Stimulated activated CD8-positive, alpha-beta memory T cell treated with anti-CD3 and anti-CD28 coated beads, Interleukin-7, amount 100 ng/mL, for 48 hours (primary cell): ENCODE results near the gene XYLT2.
"Not testable (repeated sequence)": the region's sequence is repeated elsewhere in the genome, so short reads cannot be mapped to it uniquely, and the experiment has no call there.

Experiments used
- DNase-seq, 2 donors: peaks; one replicate each; pipeline ENCODE4 v3.0.0-alpha.2; 2020; ENCODE audit warnings: low read depth in 1 of 2; ENCODE audit errors: extremely low read depth in 1 of 2

The XYLT2 gene

DNA sequence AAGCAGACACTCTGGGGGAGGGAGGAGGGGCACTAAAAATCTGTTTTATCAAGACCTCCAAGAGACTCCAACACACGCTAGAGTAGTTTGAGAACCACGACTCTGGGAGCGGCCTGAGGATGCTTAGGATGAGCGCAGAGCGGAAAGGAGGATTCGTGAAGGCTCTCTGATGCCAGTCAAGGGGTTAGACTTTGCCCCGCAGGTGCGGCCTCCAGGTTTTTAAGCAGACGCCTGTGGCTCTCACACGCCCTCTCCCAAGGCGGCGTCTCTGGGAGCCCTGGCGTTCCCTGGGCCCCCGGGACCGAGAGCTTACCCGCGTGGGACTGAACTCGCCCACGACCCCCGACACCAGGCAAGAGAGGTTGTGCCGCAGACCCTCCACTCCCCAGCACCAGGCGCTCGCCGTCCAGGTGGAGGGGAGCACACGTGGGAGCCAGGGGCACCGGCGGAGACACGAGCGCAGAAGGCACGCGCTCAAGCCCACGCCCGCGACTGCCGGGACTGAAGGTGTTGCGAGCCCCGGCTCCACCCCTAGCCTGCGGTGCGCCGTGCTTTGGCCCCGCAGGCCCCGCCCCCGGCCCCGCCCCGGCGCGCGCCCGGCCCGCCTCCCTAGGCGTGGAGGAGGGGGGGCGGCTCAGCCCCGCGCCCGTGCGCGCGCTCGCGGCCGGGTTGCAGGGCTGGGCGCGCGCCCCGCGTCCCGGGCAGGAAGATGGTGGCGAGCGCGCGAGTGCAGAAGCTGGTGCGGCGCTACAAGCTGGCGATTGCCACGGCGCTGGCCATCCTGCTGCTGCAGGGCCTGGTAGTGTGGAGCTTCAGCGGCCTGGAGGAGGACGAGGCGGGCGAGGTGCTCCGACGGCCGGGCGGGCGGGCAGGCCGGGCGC lies at the start of gene XYLT2:
XYLT2 (plus strand) TSS at position 695 of the 881 bp plus-strand sequence; CDS start at position 710, 15 bp downstream.
- peak; percentile 79 to 81 for DNase-seq

DNA sequence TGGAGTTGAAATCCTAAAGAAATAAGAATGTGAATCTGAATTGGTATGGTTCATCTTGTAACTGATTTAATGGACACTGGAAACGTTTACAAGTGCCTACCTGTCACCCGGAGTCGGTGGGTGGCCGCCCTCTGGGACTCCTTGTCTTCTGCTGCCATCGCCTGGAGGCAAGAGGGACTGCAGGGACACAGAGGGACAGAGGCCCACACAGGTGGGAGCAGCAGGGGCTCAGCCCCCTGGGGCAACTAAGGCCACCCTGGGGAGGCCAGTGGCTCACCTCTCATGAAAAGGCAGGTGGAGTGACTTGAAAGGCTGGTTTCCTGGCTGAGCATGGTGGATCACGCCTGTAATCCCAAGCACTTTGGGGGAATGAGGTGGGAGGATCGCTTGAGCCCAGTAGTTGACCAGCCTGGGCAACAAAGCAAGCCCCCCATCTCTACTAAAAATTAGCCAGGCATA lies 48.5 kb upstream of the XYLT2 start:
- DNase-seq = peak; percentile 47 to 69

DNA sequence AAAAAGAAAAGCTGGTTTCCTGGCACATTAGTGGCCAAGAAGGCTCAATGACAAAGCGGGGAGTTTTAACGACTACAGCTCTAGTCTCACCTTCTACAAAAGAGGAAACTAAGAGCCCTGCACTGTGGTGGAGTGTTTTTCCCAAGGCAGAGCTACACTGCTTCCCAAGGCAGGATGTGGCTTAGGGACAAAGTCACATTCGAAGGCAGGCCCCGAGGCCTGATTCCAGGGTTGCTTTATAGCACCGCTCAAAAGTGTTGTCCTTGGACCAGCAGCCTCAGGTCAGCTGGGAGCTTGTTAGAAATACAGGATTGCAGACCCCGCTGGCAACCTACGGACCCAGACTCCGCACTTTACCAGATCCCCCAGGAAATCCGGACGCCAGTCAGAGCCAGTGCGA lies 47.9 kb upstream of the XYLT2 start:
- no peak for DNase-seq

DNA sequence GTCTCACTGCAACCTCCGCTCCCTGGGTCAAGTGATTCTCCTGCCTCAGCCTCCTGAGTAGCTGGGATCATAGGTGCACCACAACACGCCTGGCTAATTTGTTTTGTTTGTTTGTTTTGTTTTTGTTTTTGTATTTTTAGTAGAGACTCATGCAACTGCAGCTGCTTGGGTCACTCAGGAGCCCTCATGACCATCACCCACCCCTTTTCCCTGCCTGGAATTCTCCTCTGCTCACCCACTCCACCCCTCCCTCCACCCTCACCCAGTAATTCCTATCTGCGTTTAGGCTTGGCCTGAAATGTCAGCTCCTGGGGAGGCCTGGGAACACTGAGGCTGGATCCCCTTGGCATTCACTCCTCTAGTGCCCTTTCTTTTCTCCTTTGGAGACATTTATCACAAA lies 46.1 kb upstream of the XYLT2 start:
- no peak for DNase-seq

DNA sequence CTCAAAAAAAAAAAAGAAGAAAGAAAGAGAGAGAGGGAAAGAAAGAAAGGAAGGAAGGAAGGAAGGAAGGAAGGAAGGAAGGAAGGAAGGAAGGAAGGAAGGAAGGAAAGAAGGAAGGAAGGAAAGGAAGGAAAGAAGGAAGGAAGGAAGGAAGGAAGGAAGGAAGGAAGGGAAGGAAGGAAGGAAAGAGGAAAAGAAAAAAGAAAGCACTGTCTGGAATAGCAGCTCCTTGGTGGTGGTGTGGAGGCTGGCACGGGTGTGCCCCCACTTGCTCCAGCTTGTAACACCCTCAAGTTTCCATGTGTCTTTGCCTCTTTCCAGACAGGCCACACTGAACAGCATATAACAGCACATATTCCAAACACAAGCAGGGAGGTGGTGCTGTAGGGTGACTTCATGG lies 45.1 kb upstream of the XYLT2 start:
- DNase-seq = not testable (repeated sequence)

DNA sequence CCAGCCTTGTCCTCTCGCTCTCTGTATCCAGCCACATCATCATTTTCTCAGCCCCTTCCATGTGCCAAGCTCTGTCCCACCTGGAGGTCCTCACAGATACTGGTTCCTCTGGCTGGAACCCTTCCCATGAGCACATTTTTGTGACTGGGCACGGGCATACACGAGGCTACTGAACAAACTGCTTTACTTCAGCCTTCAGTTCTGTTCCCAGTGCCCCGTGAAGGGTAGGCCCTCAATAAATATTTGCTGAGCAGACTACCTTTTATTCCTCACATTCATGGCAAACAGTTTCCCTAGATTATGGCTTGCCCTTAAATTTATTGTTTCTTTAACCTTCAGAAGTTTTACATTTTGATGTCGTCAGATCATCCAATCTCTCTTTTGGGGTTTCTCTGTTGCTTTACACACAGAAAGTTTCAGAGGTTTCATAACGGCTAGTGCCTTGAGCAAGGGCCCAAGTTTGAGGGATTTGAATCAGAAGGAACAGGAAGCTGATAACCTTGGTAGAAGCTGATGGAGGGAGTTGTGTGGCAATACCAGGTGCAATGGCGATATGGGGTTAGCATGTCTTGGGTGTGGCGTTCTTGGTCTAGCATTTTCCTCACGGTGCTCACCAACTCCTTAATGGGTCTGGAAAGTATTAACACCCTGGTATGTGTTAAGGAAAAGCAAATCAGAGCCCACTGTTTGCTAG lies 43.9 kb upstream of the XYLT2 start:
- no peak for DNase-seq

DNA sequence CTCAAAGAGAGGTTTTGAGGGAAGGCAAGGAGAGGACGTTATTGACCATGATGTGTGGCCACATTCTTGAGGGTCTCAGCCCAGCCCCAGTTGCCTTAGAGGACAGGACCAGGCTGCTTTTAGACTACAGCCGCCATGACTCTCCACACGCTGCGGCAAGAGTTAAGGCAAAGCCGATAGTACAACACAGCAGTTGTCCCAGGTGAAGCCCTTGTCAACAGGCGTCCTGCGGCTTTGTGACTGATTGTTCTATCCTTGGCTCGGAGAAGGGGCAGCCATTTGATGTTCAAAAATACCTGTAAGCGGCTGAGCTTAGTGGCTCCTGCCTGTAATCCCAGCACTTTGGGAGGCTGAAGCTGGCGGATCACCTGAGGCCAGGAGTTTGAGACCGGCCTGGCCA lies 42.9 kb upstream of the XYLT2 start:
- DNase-seq = no peak

DNA sequence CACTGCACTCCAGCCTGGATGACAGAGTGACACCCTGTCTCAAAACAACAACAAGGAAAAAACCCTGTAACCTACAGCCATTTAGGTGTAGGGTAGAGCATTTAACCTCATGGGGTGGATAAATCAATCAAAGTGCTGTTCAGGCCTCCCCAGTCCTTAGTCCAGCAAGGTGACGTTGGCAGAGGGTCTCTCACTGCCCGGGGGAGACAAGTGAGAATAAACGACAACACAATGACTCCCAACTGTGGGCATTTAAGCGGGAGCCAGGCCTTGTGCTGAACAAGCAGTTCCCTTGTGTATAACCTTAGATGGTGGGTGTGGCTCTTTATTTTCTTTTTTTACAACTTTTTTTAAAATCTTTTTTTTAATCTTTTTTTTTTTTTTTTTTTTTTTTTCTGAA lies 42.3 kb upstream of the XYLT2 start:
- no peak for DNase-seq

DNA sequence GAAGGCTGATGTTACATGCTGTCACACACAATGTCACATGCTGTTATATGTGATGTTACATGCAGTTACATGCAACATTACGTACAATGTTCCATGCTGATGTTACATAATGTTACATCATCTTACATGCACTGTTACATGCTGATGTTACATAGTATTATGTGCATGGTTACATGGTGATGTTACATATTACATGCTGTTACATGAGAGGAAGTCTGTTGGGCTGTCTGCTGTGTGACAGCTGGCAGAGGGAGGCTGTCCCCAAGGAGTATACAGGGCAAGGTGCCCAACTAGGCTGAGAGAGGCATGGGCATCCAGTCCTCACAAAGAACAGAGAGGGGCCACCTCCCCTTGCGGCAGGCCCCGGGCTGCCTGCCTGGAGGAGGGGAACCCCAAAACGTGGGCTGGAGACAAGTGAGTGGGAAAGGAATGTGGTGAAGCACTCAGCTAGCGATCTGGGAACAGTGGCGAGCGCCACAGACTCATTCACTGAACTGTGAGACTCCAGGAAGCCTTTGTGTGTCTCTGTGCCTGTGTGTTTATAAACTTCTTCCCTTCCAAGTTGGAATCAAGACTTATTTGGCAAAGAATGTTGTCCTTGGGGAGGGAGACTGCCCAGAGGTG lies 41.0 kb upstream of the XYLT2 start:
- no peak for DNase-seq

DNA sequence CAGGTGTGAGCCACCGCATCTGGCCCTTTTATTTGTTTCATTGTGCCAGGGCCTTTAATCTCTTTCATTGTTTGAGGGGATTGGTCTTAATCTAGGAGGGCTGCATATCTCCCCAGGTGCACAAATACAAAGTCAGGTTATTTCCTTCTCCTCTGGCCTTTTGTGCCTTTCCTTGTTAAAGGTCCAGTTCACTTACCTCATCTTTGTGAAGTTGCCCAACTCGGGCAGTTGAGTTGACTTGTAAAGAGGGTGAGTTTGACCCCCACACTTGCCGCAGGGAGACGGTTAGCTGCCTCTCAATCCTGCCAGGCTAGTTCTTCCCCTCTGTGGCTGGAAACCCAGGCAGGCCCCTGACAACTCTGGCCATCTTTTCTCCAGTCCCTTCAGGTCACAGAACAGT lies 38.3 kb upstream of the XYLT2 start:
- DNase-seq = no peak

DNA sequence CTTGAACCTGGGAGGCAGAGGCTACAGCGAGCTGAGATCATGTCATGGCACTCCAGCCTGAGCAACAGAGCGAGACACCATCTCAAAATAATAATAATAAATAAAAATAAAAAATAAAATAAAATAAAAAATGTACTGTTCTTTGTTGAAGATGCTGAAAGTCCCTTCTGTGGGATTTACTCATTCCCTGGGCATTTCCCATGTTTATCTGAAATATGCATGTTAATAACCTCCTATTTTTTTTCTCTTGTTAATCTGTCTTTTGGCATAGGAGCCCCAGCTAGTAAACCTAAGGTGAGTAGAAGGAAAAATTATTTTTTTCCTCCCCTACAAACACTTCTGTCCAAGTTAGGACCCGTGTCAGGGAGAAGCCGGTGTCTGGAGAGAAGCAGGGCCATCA lies 37.3 kb upstream of the XYLT2 start:
- no peak for DNase-seq

DNA sequence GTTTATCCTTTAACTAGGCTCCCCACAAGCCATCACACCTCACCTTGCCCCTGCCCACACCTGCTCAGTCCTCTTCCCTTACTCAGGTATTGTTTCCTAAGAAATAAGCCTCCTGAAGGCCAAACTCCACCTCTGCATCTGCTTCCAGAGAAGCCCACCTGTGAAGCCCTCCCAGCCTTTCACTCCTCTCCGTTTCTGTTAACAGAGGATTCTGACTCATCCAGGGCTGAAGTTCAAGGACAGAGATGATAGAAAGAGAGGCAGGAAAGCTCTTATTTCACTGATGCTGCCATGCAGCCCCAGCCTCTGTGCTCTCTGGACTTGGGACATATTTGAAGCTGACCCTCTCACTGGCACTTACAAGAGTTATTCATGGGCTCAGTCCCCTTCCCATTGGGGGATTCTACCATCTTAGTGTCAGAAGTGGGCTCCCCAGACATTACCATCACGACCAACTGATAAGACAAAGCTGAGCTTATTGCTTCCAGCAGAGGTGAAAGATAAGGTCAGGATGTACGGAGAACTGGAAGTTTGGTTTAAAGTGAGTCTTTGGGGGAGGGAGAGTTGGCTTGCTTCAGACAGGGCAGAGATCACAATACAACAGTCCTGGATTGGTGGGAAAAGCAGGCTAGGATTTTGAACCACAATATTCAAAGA lies 35.3 kb upstream of the XYLT2 start:
- no peak for DNase-seq

DNA sequence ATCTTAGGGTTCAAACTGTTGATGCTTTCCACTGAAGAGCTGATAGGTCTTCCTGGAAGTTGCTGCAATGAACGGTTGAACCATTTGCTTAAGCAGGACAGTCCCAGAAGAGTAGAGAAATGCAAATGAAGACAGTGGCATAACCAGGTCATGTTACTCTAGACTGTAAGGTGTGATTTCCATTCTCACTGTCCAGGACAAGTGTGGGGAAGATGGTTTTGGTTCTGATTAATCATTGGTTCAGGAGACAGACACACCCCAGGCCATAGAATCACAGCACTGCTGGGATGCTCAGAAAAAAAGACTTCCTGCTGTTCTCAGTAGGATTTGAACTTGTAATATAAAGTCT lies 34.8 kb upstream of the XYLT2 start:
- DNase-seq = no peak

DNA sequence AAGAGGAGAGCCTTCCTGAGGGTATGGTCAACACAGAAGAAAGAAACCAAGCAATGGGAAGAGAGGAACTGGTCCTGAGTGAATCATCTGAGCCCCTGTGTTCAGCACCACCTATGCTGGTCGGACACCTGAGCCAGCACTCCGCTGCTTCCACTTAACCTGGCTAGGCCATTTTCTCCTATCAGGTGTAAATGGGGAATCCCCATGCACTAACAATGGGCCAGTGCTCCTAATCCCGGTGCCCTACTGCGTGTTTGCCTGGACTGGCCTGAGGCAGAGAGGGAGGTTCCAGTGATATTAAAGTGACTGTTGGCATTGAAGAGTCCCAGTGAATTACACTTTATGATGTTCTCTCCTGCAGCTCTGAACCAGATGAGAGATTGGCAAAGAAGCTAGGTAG lies 34.4 kb upstream of the XYLT2 start:
- no peak for DNase-seq

DNA sequence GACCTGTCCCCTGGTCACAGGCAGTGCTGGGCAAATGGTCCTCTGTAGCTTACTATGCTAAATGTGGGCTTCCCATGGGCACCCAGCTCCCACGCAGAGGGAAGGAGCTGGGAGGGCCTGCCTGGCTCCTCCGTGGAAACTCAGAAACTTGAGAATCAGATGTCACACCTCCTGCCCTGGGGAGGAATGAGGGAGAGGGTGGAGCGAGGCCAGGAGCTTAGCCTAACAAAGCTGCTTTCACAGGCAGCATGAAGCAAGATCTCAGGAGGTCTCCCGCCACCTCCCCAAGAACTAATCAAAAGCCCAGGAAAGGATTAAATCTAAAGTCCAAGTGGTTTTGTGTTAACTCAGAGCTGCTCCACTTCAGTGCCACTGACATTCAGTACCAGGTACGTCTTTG lies 33.6 kb upstream of the XYLT2 start:
- no peak for DNase-seq

DNA sequence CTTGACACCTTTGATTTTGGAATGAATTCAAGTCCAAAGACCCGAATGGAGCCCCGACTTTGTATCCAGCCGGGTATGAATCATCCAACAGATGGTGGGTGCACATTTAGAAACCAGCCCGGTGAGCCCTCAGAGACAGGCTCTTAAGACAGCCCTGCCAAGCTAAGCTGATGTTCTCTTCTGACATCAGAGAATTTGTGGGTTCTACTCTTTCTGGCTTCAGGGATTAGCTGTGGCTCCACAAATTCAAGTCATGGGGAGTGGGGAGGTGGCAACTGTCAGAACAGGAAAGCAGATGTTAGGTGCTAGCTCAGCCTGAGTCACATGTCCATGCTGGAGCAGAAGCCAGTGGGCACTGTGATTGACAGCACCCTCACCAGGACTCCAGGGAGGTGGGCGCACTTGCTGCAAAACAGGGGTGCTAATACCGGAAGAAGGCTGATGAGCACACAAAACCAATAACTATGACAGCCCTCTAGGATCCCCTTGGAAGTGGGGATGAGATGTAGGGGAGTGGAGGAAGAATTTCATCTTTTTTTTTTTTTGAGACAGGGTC lies 31.4 kb upstream of the XYLT2 start:
- no peak for DNase-seq

DNA sequence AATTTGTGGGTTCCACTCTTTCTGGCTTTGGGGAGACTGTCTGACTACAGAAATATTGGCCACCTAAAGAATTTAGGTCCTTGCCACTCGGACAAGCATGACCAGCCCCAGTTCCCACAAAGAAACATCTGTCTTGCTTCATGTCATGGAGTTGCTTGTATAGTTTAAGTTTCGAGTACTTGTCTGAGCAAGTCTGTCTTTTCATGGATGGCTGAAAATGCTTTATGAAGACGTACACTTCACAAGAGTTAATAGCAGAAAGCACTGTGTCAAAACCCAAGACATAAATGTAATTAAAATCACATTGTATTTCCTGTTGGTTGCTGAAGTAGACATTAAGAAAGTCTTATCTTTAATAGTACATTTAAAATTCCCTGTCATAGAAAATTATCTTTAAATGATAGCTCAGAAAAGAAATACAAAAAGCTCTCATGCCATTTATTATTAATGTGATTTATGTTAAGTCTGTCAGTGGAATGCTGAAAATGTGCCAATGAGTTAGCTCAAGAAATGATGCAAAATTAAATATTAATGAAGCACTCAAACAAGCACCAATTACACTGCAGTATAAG lies 29.8 kb upstream of the XYLT2 start:
- no peak for DNase-seq

DNA sequence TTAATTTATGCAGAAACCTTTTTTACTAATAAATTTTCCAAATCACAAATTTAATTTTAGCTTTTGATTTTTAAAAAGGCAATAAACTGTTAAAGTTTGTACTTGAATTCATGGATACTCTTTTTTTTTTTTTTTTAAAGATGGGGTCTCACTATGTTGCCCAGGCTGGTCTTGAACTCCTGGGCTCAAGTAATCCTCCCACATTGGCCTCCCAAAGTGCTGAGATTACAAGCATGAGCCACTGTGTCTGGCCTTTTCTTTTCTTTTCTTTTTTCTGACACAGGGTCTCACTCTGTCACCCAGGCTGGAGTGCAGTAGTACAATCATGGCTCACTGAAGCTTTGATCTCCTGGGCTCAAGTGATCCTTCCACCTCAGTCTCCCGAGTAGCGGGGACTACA lies 29.3 kb upstream of the XYLT2 start:
- not testable (repeated sequence) for DNase-seq

DNA sequence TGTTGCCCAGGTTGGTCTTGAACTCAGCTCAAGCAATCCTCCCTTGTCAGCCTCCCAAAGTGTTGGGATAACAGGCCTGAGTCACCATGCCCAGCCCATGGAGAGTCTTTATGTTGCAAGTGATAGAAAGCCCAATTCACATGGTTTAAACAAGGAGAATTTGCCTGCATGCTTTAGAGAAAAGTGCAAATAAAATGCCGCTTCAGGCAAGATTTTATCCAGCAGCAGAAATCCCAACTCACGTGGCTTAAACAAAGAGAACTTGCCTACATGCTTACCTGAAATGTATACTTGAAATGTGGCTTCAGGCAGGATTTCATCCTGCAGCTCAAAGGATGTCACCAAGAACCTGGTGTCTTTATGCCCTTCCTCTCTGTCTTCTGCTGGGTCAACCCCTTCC lies 28.8 kb upstream of the XYLT2 start:
- DNase-seq = no peak

DNA sequence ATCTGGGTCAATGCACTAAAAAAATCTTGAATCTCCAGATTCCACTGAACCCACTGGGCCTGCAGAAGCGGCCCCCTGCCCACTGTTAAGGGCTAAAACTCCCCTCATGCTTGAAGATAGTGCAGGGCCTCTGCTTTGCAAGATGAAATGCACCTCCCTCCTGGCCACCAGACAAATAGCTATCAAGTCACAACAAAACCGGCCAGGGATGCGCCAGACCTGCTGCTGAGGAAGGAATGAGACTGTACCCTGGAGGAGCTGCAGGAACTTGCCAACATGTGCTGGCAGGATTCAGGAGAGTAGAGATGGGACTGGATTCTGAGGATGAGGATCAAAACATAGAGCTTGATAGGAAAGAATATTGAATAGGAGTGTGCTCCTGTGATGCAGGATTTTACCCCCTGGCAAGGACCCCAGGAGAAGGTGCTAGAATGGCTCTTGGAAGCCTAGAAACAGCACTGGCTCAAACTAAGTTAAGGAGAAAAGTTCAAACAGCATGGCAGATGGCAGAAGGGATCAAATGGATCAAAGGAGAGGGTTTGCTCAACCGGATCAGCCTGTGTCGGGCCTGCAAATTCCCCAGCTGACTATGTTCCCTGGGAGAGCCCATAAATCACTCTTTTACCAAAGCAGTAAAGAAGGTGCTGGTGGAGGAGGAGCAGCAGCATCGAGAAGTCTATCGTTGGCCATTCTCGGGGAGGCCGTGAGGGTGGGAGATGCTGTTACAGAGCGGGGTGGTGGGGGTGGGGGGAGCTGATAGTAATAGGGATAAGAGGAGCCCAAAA lies 27.2 kb upstream of the XYLT2 start:
- DNase-seq = no peak
